ENCODE results near the gene TSHZ3. TPM values are rescaled to one million over a fixed set of nuclear protein-coding genes. Genes with fewer than 3 reads are reported as not detected.

The TSHZ3 gene
- total RNA-seq, 1 donor from 2014 or later, result 17.0 TPM

DNA sequence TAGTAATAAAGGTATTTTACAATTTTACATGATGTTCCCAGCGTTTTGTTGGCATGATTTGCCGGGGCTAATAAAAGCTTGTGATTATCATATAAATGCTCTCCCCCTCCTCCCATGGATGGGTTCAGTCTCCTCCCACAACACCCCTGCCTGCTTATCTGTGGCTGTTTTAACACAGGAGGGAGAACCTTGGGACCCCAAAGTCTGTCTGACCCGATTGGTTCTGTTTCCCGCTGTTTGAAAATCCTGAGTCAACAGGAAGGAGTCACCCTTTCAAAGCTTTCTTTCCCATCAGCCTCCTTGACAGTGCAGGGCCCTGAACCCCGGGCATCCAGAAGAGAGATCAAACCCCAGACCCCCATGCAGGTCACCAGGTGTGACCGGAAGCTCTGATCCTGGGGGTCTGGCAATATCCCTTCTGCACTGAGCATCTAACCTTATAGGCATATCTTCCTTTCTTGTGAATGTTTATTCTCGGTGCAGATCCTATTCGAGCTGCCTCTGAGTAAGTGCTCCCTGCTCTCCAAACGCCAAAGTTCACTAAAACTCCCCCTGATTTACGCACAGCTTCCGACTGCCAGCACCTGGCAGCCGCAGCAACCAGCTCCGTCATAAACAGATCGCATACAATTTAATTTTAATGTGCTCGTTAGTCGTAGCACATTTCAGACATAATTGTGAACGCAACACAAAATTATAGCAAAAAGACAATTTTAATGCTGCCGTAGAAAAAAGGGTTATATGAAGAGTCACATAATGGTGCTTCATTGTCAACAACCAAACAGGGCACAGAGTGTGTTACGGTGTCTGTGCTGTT, 74.8 kb downstream of the TSHZ3 start:
- H3K4me1 Mint-ChIP-seq (ENCODE audit: low read depth), result peaks cover 11% of the 10 kb centered on the region
- H3K4me3 Mint-ChIP-seq (ENCODE audit: unreplicated experiment), result no peak overlapping the region
- H3K27me3 Mint-ChIP-seq (ENCODE audit: low read depth), result no peaks in the 10 kb centered on the region
- H3K27ac Mint-ChIP-seq (ENCODE audit: unreplicated experiment), result no peak overlapping the region
- no peak for TF ChIP-seq CTCF (IDR thresholded peaks at IDR 0.05)
- no peaks in the 10 kb centered on the region for H3K9me3 Mint-ChIP-seq (ENCODE audit: low read depth)
- H3K36me3 Mint-ChIP-seq (ENCODE audit: low read depth), result peaks cover 28% of the 10 kb centered on the region
- peak; percentile 30 for DNase-seq (ENCODE audit: low spot score)

DNA sequence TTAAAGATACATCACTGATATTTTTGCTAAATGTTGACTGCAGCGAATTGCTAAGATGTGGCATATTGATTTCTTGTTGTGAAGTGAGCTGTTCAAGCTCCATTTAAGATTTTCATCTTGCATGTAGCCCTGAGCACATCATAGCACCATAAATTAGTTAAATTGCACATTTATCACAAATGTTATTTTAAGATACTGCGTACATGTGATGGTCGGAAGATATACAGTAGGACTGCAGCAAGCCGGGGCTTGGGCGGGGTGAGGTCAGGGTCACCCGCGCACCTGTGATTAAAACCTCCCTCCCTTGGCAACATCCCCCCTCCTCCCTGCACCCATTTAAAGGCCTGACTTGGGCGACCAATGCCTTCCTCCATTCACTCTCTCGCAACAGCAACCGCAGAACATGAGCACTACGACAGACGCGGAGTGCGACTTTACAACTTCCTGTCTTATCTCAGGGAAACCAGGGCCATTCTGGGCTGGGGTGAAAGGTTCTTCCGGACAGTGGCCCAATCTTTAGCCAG, 76.6 kb downstream of the TSHZ3 start:
- no peak for TF ChIP-seq CTCF (IDR thresholded peaks at IDR 0.05)
- H3K27ac Mint-ChIP-seq (ENCODE audit: unreplicated experiment), result no peak overlapping the region
- no peaks in the 10 kb centered on the region for H3K9me3 Mint-ChIP-seq (ENCODE audit: low read depth)

DNA sequence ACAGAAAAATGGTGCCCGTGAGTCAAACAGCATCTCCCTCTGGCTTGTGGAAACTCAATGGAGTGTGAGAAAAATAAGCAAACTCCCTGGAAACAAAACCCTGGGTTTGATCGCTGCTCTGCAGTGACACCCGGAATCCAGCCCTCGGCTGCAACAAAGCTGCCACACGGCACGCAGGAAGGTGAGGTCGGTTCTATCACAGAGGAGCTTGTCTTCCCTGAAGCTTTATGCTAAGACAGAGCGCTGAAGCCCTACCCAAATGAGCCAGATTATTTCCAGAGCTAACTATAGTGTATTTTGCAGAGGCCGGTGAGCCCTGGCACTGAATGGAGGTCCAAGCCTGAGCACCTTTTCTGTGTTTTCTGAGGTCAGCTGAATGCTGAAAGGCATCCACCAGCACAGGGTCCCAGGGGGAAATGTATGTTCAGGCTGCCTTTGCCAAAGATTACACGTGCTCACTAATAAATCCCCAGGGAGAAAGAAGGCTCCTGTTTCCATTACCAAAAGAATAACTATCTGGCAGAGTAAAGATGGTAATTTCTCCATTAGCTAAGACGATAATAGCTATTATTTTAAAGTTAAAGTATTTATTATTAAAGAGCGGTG, 77.8 kb downstream of the TSHZ3 start:
- H3K4me3 Mint-ChIP-seq (ENCODE audit: unreplicated experiment), result no peak overlapping the region
- DNase-seq (ENCODE audit: low spot score), result peak; percentile 56
- no peak overlapping the region for H3K27ac Mint-ChIP-seq (ENCODE audit: unreplicated experiment)
- H3K9me3 Mint-ChIP-seq (ENCODE audit: low read depth), result no peaks in the 10 kb centered on the region
- TF ChIP-seq CTCF (IDR thresholded peaks at IDR 0.05), result no peak
- peaks cover 9% of the 10 kb centered on the region for H3K4me1 Mint-ChIP-seq (ENCODE audit: low read depth)
- H3K27me3 Mint-ChIP-seq (ENCODE audit: low read depth), result no peaks in the 10 kb centered on the region
- peaks cover 12% of the 10 kb centered on the region for H3K36me3 Mint-ChIP-seq (ENCODE audit: low read depth)

More for the DNA sequence above, 76.6 kb downstream of the TSHZ3 start:
- DNase-seq (ENCODE audit: low spot score), result no peak
- Mint-ChIP-seq H3K27me3 (ENCODE audit: low read depth) (no peaks in the 10 kb centered on the region), H3K4me3 (ENCODE audit: unreplicated experiment) (no peak overlapping the region), H3K36me3 (ENCODE audit: low read depth) (peaks cover 16% of the 10 kb centered on the region), H3K4me1 (ENCODE audit: low read depth) (peaks cover 11% of the 10 kb centered on the region)

GRCh38 chr19:31270897-31271296, 78.3 kb downstream of the TSHZ3 start:
- Mint-ChIP-seq H3K36me3 (ENCODE audit: low read depth) (peaks cover 12% of the 10 kb centered on the region), H3K27ac (ENCODE audit: unreplicated experiment) (no peak overlapping the region), H3K27me3 (ENCODE audit: low read depth) (no peaks in the 10 kb centered on the region), H3K9me3 (ENCODE audit: low read depth) (no peaks in the 10 kb centered on the region), H3K4me1 (ENCODE audit: low read depth) (peaks cover 5% of the 10 kb centered on the region), H3K4me3 (ENCODE audit: unreplicated experiment) (no peak overlapping the region)
- TF ChIP-seq CTCF (IDR thresholded peaks at IDR 0.05), result no peak
- DNase-seq (ENCODE audit: low spot score), result no peak

DNA sequence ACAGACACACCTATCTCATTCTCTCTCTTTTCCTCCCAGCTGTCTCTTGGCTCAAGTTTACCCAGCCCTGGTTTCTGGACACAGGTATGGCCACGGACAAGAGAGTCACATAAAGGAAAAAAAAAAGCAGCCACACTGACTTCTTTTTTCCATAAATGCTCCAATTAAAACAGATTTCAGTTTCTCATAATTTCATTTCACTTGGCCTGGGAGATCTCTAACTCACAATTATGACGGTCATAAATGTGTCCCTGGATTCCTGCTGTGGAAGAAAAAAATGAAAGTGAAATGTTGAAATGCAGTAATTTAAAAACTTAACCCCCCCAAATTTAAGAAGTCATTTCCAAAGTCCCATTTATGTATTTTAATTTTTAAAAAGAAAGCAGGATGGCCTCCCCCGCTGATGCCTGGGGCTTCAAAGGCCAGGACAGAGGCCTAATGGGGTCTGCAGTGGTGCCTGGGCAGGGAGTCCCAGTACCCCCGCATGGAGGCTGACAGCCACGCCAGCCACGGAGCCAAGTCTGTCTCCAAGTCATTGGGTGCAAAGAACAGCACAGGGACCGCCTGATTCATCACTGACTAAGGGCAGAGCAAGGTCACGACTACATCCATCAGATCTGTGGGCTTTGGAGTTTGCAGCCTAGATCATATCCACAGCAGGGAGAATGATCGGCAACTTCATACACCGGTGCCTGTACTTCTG, 79.7 kb downstream of the TSHZ3 start:
- Mint-ChIP-seq H3K27me3 (ENCODE audit: low read depth) (no peaks in the 10 kb centered on the region), H3K9me3 (ENCODE audit: low read depth) (no peaks in the 10 kb centered on the region)
- DNase-seq (ENCODE audit: low spot score), result peak; percentile 53

More for the DNA sequence above, 79.7 kb downstream of the TSHZ3 start:
- Mint-ChIP-seq H3K4me3 (ENCODE audit: unreplicated experiment) (no peak overlapping the region), H3K36me3 (ENCODE audit: low read depth) (peaks cover 9% of the 10 kb centered on the region), H3K27ac (ENCODE audit: unreplicated experiment) (no peak overlapping the region), H3K4me1 (ENCODE audit: low read depth) (peaks cover 5% of the 10 kb centered on the region)
- TF ChIP-seq CTCF (IDR thresholded peaks at IDR 0.05), result no peak

Data from chondrocyte (in vitro differentiated cells).